ENCODE results near the gene CACNA1H.
"Not testable (repeated sequence)": the region's sequence is repeated elsewhere in the genome, so short reads cannot be mapped to it uniquely, and the experiment has no call there.

CACNA1H gene

GRCh38 chr16:1255276-1256122 lies 102.6 kb downstream of the CACNA1H start, which contains the start of gene TPSD1:
Gene TPSD1, plus strand, starts transcription at chr16:1256069. Its CDS starts 212 bp downstream, at chr16:1256281.
- not testable (repeated sequence) for DNase-seq (ENCODE audit: low spot score)

- DNase-seq (ENCODE audit: low spot score): not testable (repeated sequence)
Measured at GRCh38 chr16:1256296-1256873, 103.5 kb downstream of the CACNA1H start.

- no peak for DNase-seq (ENCODE audit: low spot score)
Measured at GRCh38 chr16:1256874-1257322, 104.0 kb downstream of the CACNA1H start.

- DNase-seq (ENCODE audit: low spot score): no peak
Measured at GRCh38 chr16:1257561-1258224, 104.8 kb downstream of the CACNA1H start.

GRCh38 chr16:1258225-1258600 lies 105.3 kb downstream of the CACNA1H start:
- no peak for DNase-seq (ENCODE audit: low spot score)

- no peak for DNase-seq (ENCODE audit: low spot score)
Measured at GRCh38 chr16:1258906-1259759, 106.2 kb downstream of the CACNA1H start.

GRCh38 chr16:1259760-1260068 lies 106.8 kb downstream of the CACNA1H start:
- DNase-seq (ENCODE audit: low spot score): no peak

- no peak for DNase-seq (ENCODE audit: low spot score)
Measured at GRCh38 chr16:1260101-1260680, 107.3 kb downstream of the CACNA1H start.

GRCh38 chr16:1261131-1261892 lies 108.4 kb downstream of the CACNA1H start:
- DNase-seq (ENCODE audit: low spot score): no peak

- DNase-seq (ENCODE audit: low spot score): no peak
Measured at GRCh38 chr16:1262210-1262845, 109.4 kb downstream of the CACNA1H start.

- DNase-seq (ENCODE audit: low spot score): no peak
Measured at GRCh38 chr16:1262846-1263221, 109.9 kb downstream of the CACNA1H start.

GRCh38 chr16:1263591-1264344 lies 110.9 kb downstream of the CACNA1H start:
- DNase-seq (ENCODE audit: low spot score): no peak

GRCh38 chr16:1264345-1265089 lies 111.6 kb downstream of the CACNA1H start:
- DNase-seq (ENCODE audit: low spot score): no peak

- no peak for DNase-seq (ENCODE audit: low spot score)
Measured at GRCh38 chr16:1265090-1265630, 112.3 kb downstream of the CACNA1H start.

- no peak for DNase-seq (ENCODE audit: low spot score)
Measured at GRCh38 chr16:1265826-1266225, 112.9 kb downstream of the CACNA1H start.

- DNase-seq (ENCODE audit: low spot score): not testable (repeated sequence)
Measured at GRCh38 chr16:1269418-1269817, 116.5 kb downstream of the CACNA1H start.

GRCh38 chr16:1271380-1271723 lies 118.4 kb downstream of the CACNA1H start:
- no peak for DNase-seq (ENCODE audit: low spot score)

Measured in pons (tissue), 1 donor.